Kidney epithelial cell (primary cell): ENCODE data around the gene MED8. TPM values are rescaled to one million over a fixed set of nuclear protein-coding genes. Genes with fewer than 3 reads are reported as not detected.

Experiments
- DNase-seq: peaks from one replicate; pipeline ENCODE4 v3.0.0-alpha.2; 2010; ENCODE audit warnings: low read depth
- H3K27me3 ChIP-seq: 2 replicates; pipeline ENCODE4 v1.6.0; 2011; ENCODE audit warnings: low read length; ENCODE audit not compliant: control insufficient read depth, insufficient read depth
- H3K36me3 ChIP-seq: 2 replicates; pipeline ENCODE4 v1.5.1; 2011; ENCODE audit warnings: low read length; ENCODE audit not compliant: control insufficient read depth, insufficient read depth
- H3K4me3 ChIP-seq: 2 replicates; pipeline ENCODE4 v1.5.1; 2011; ENCODE audit warnings: low read depth, mild to moderate bottlenecking, control low read depth, low read length
- CTCF ChIP-seq: IDR thresholded peaks from 2 replicates; pipeline ENCODE4 v1.5.1; 2011; ENCODE audit warnings: mild to moderate bottlenecking, moderate library complexity, low read length, control low read depth, inconsistent platforms; ENCODE audit not compliant: insufficient read depth, poor library complexity, severe bottlenecking
- total RNA-seq: library from RNA; depleted of rRNA; stranded (reverse); fragments of >200 nt; gene quantifications from 2 replicates; pipeline ENCODE4 v1.2.3, GENCODE V29; 2015

MED8 gene
- total RNA-seq, 1 donor from 2014 or later, result 44.5 TPM

GRCh38 chr1:43431676-43432075 lies 42.1 kb upstream of the MED8 start:
- Histone ChIP-seq H3K4me3 (no peak overlapping the region), H3K36me3 (peaks cover 10% of the 10 kb centered on the region), H3K27me3 (no peaks in the 10 kb centered on the region)
- no peak for TF ChIP-seq CTCF
- DNase-seq, result no peak

- Histone ChIP-seq H3K27me3 (no peaks in the 10 kb centered on the region), H3K4me3 (no peak overlapping the region), H3K36me3 (peaks cover 10% of the 10 kb centered on the region)
- no peak for DNase-seq
- no peak for TF ChIP-seq CTCF
These were observed 41.2 kb upstream of the MED8 start for GRCh38 chr1:43430831-43431230.

DNA sequence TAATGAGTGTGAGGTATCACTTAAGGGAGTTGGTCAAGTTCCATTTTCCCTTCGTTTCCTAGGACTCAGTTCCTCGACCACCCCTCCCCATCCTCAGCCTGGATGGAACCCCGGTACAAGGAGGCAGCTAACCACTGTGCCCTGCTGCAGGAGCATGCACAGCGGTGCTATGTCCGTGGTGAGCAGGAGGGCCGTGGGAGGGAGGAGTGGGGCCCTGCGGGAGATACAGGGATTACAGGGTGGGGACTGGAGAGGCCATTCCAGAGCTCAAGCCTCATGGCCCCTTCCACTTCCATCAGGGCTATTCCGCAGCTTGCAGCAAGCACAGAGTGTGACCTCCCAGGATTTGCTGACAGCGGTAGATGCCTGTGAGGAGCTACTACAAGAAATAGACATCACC lies 38.3 kb upstream of the MED8 start:
- peaks cover 10% of the 10 kb centered on the region for H3K36me3 ChIP-seq
- H3K4me3 ChIP-seq, result no peak overlapping the region
- TF ChIP-seq CTCF, result no peak
- no peak for DNase-seq
- H3K27me3 ChIP-seq, result no peaks in the 10 kb centered on the region

GRCh38 chr1:43427524-43427923 lies 37.9 kb upstream of the MED8 start:
- no peak for DNase-seq
- no peak overlapping the region for H3K4me3 ChIP-seq
- no peak for TF ChIP-seq CTCF
- peaks cover 10% of the 10 kb centered on the region for H3K36me3 ChIP-seq
- no peaks in the 10 kb centered on the region for H3K27me3 ChIP-seq

DNA sequence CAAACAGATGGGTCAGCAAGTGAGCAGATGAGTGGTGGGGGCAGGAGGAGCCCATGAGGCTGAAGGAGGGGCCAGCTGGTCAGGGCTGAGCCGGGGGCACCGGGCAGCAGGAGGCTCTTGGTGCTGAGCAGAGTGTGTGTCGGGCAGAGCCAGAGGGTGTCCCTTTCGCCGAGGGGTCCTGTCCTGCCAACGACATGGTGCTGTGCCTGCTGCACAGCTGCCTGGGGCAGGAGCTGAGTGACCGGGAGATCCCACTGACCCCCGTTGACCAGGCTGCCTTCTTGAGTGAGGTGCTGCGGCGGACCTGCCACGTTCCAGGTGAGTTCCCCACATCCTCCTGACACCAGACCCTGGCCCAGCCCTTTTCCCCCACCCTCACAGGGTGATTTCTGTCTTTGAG lies 36.6 kb upstream of the MED8 start:
- H3K36me3 ChIP-seq, result peaks cover 7% of the 10 kb centered on the region
- no peak for TF ChIP-seq CTCF
- DNase-seq, result no peak

GRCh38 chr1:43425045-43425444 lies 35.4 kb upstream of the MED8 start:
- peaks cover 7% of the 10 kb centered on the region for H3K36me3 ChIP-seq
- H3K27me3 ChIP-seq, result no peaks in the 10 kb centered on the region
- DNase-seq, result no peak
- TF ChIP-seq CTCF, result no peak
- H3K4me3 ChIP-seq, result no peak overlapping the region

More for the DNA sequence above, 36.6 kb upstream of the MED8 start:
- H3K27me3 ChIP-seq, result no peaks in the 10 kb centered on the region
- no peak overlapping the region for H3K4me3 ChIP-seq
